GM19397 (cell line): ENCODE measurements around the gene MYO5C.

Experiments
- ATAC-seq: cut with Tn5 transposase; IDR thresholded peaks from one replicate; pipeline ENCODE4 v1.9.1; 2021; ENCODE audit warnings: mild to moderate bottlenecking, moderate library complexity; ENCODE audit not compliant: unreplicated experiment

The MYO5C gene, protein sequence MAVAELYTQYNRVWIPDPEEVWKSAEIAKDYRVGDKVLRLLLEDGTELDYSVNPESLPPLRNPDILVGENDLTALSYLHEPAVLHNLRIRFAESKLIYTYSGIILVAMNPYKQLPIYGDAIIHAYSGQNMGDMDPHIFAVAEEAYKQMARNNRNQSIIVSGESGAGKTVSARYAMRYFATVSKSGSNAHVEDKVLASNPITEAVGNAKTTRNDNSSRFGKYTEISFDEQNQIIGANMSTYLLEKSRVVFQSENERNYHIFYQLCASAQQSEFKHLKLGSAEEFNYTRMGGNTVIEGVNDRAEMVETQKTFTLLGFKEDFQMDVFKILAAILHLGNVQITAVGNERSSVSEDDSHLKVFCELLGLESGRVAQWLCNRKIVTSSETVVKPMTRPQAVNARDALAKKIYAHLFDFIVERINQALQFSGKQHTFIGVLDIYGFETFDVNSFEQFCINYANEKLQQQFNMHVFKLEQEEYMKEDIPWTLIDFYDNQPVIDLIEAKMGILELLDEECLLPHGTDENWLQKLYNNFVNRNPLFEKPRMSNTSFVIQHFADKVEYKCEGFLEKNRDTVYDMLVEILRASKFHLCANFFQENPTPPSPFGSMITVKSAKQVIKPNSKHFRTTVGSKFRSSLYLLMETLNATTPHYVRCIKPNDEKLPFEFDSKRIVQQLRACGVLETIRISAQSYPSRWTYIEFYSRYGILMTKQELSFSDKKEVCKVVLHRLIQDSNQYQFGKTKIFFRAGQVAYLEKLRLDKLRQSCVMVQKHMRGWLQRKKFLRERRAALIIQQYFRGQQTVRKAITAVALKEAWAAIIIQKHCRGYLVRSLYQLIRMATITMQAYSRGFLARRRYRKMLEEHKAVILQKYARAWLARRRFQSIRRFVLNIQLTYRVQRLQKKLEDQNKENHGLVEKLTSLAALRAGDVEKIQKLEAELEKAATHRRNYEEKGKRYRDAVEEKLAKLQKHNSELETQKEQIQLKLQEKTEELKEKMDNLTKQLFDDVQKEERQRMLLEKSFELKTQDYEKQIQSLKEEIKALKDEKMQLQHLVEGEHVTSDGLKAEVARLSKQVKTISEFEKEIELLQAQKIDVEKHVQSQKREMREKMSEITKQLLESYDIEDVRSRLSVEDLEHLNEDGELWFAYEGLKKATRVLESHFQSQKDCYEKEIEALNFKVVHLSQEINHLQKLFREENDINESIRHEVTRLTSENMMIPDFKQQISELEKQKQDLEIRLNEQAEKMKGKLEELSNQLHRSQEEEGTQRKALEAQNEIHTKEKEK (N-terminal part only)

DNA sequence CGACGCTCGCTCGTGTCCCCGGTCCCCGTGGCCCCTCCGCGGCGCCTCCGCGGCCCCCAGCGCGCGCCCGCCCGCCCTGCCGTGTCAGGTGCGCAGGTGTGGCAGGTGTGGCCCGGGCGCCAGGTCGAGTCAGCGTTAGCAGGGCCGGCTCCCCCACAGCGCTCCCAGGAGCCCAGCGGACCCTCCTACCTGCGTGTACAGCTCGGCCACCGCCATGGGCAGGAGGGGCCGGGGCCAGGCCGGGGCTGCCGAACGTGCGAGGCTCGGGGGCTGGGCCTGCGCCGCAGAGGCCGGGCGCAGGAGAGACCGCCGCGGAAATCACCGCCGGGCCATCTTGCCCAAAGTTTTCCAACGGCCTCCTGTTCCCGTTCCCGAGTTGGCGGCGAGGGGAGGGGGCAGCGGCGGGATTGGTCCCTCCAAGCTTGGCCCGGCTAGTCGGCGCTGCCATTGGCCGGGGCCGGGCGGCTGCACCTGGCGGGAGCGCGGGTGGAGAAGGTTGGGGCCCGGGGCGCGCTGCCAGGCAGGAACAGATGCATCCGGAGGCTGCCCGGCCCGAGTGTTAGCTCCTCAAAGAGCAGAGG is at the start of gene MYO5C:
TSS of gene MYO5C (minus strand) at position 384 of the 581 bp plus-strand sequence. CDS start at position 216, 168 bp downstream.
- ATAC-seq = no peak

DNA sequence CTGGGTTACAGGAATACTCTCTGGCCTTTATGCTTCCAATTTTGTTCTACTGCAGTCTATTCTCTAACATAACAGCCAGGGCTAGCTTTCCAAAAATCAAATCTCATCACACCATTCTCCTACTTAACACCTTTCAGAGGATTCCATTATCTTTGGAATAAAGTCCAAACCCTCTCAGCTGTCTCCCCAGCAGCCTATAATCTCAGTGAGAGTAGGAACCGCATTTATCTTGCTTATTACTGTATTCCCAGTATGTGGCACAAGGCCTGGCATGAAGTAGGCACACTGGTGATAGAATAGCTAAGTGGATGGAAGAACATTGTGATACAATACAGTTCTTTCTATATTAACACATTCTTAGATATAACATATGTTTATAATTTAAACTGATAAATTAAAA is 49.0 kb upstream of the MYO5C start:
- no peak for ATAC-seq

DNA sequence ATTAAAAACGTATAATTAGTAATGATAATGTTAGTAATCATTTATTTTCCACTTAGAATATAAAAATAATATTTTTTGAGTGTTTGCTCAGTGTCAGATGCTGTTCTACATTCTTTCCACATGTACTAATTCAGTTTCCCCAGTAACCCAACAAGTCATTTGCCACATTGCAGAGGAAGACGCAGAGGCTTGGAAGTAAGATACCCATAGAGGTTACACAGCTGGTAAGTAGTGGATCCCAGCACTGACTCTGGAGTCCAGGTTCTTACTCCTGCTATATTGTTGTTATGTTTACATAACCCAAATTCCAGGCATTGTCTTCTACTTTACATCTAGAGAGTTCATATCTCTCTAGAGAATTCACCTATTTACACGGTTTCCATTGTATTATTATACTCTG is 48.2 kb upstream of the MYO5C start:
- ATAC-seq = no peak

DNA sequence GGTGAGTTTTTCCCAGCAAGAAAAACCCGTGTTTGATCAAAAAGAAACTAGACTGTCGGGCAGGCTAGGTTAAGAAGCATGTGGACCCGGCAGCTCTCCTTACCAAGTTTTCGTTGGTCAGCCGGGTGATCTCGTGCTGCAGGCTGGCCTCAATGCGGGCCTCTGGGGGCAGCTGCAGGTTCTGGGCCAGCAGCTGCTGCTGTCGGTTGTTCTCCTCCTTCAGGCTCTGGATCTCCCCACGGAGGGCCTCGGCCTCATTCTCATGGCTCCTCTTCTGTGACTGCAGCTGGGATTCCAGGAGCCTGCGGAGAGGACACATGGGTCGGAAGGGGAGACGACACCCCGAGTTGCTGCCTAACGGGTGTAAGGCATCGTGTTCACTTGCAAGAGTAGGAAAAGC is 44.5 kb upstream of the MYO5C start:
- no peak for ATAC-seq

DNA sequence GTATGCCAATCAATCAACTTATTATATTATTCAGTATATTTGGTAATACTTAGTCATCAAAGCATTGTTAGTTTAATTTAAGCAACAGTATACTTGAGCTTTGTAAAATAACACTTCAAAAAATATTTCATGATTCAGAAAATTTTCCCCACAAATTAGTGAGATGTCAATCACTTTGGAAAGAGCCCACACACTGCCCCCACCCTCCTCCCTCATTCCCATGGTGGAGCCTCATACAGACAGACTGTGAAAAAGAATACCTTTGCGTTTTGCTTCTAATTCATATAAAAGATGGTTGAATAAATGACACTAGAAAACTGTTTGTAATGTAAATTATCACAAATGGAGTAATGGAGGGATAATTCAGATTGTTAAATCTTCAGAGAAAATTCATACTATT is 43.3 kb upstream of the MYO5C start:
- no peak for ATAC-seq

DNA sequence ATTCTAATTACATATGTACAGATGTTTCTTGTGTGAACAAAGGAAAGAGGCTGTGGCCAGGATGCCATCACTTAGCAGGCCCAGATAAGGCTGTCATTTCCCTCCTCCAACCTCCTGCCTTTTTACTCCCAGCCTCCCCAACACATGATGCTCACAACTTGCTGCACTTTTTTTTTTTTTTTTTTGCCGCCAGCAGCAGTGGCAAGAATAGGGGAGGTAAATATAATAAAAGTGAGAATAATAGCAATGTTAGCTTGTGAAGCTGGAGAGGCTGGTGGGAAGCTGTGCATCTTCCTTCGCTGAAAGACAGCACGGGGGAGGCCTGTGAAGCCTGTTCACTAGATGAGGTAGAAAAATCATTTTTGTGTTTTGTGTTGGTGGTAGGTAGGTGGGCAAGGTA is 42.5 kb upstream of the MYO5C start:
- no peak for ATAC-seq

DNA sequence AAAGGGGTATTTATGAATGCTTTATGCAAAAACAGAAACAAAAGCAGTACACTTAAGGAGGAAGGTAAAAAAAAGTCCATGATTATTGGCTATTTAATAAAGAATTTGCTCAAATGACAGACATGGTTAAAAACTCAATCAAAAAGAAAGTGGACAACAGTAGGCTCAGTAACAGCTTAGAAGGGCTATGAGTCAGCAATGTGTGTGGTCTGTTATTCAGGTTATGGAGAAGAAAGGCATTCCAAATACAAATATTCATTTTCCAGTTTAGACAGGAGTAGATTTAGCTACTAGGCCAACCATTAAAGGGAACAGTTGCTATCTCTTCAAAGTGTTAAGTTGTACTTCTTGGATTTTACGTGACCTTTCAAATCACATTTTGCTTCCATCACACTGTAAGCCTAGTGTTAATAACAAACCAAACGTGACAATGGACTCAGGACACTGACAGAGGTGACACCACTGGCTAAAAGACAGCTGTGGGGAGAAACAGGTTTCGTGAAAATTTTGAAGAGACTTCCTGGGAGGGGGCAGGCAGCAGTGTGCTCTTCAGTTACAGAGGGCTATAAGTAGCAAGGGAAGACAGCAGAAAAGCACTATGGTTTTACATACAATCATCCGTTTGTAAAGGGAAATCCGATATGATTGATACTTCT is 41.7 kb upstream of the MYO5C start:
- ATAC-seq = no peak

DNA sequence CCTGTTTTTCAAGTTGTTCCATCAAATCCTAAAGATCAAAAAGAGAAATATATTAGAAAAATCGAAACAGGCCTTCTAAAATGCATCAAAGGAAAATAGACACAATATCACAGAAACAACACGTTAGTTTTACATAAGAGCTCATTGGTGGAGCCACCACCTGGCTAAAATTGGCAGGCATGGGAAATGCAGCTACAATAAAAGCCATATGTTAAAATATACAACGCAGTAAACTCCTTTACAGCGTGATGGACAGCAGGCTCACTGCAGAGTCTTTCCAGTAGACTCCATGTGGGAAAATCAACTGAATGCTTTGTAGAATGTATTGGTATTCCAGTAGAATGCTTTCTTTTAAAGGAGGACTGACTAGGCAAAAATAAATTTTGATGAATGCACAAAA is 40.9 kb upstream of the MYO5C start:
- no peak for ATAC-seq

DNA sequence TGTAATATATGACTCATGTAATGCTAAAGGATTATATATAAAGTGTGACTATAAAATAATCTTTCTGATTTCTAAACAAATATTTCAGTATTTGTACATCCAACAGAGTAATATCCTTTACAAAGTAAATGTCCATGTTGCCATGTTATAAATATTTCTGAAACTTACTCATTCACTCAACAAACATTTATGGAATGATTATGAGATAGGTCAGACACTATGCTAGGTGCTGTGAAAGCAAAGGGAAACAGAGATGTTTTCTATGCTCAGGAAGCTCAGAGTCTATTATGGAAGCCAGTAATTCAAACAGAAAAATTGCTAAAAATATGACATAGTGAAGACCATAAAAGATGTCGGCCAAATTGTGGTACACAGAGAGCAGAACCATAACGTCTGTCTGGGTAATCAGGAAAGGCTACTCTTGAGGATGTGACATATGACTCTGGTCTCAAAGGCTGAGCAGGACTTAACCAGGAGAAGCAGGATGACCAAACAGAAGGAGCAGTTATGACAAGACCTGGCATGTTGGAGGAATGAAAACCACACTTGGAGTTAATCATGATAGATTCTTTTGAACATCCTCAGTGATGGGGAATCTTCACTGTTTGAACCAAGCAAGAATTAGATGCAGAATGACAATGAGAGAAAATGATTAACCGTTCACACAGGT is 39.0 kb upstream of the MYO5C start:
- ATAC-seq = no peak

DNA sequence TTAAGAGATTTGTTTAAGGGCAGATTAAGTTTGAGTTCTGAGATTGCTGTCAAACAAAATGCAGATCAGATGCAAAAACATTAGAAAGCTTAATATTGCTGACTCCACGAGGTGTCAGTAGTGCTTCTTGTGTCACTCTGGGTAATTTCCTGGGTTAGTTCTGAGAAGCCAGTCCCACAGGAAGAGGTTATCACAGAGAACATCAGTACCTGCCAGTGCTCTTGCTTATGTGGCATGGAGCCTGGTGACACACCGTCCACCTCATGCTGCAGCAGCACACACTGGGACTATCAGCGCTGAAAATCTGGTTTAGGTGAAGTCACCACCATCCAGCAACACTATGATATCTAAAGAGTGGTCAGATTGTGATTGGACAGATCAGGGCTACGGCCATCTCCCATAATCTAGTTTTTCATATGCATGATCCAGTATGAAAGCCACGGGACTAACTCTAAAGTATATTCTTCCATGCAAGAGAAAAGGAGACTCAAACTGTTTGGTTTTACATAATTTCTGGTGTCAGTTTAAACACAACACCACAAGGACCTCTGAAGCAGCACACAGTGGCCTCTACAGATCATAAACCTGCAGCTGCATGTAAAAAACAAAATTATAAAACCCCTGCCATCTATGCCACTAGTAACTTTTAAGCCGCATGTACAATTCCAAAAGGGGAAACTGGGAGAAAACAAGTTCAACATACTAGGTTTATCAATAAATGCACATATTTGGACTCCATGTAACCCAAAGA is 36.1 kb upstream of the MYO5C start:
- ATAC-seq = peak; percentile 82

DNA sequence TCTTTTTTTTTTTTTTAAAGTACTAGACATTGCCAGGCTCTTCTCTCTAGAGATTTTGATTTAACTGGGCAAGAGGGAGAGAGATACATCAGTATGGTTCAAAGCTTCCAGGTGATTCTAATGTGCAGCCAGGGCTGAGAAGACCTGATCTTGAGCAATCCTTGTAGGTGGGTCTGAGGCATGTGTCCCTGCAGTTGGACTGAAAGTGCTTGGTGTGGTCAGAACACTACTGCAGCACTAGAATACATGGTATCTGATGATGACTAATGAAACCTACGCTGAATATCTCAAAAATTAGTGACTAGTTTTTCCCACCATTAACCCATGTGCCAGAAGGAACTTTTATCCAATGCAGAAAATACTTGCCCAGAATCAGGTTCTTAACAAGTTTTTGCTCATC is 34.4 kb upstream of the MYO5C start:
- no peak for ATAC-seq

DNA sequence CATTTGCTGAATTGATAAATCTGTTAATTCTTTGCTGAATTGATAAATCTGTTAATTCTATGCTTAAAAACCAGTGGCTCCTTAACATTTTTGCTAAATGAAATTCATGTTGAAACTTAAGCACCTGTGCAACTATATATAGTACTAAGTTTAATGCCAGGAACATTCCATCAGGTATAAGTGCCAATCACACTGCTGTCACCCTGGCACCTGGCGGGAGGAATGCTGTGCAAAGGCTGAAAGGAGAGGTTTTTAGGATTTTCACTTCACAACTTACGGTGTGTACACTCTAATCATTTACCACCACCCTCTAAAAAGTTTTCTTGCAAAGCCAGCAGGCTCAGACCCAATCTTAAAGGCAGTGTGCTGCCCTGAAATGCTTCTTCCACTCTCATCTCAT is 33.5 kb upstream of the MYO5C start:
- no peak for ATAC-seq

DNA sequence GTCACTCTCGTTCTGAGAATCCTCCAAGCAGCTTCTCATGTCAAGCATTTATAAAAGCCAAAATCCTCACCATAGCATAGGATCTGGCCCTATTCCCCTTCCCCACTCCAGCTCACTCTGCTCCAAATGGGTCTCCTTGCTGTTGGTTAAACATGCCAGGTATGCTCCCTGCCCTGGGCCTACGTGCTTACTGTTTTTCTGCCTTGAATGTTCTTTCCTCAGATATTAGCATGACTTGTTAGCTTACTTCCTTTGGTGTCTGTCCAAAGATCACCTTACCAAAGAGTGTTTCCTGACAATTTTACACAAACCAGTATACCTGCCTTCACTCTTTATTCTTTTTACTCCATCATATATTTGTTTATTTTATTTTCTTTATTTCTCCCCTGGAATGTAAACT is 33.1 kb upstream of the MYO5C start:
- no peak for ATAC-seq

DNA sequence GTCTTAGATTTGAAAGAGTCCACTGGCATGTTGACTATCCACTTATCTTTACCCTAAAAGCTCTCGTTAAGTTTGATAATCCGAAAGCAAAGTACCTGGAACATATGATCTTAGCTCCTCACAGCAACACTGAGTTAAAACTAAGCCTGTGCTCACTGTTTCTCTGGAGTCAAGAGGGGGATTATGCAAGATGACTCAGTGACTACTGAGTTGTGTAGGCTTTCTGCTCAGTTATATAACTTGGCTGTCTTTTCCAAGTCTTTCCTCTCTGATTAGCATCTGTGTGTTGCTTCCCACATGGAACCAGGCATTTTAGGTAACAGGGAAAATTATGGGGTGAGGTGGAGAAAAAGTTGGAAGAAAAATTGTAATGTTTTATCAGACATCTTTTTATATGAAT is 31.2 kb upstream of the MYO5C start:
- no peak for ATAC-seq

DNA sequence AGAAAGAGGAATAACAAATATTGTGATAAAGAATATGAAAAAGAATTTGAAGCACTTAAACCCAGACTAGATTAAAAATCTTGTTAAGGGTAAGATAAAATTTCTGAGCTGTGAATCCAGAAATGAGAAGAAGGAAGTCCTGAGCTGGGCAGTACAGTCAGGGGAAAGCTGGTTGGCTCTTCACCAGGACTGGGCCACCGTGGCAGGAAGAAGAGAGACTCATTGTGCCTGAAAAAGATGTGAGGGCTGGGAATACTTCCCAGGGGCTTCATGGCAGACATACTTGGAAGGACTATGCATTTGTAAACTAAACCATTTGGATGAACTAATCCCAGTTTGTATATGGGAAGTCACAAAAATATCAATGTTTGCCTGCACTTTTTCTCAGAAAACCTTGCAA is 28.5 kb upstream of the MYO5C start:
- ATAC-seq = no peak

DNA sequence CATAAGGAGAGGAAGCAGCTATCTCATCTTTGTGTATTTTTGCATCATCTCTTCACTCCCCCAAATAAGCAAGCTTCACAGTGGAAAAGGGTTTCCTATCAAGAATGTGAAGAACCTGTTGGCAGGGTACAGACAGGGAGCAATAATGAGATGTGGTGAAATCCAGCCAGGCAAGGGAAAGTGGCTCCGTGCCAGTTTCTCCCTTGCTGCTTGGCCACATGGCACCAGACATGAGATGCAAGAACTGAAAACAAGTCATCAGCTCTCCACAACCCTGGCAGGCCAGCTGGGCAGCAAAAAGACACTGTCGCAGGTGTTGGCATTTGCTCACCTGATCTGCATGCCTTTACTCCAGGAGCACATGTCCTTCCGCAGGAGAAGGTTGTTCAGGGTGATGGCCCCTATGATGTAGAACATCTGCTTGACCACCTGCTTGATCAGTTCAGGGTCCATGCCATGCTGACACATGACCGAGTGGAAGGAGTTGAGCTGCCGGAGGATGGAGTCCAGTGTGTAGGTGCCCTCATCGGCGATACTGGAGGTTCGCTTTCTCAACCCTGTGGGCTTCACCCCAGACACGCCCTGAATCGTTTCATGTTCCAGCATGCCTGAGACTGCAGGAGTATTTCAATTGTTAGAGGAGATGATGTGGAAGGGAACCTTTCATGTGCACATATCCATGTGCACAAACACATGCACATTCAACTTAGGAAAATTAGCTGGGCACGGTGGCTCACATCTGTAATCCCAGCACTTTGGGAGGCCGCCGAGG is 23.3 kb upstream of the MYO5C start:
- ATAC-seq = no peak

DNA sequence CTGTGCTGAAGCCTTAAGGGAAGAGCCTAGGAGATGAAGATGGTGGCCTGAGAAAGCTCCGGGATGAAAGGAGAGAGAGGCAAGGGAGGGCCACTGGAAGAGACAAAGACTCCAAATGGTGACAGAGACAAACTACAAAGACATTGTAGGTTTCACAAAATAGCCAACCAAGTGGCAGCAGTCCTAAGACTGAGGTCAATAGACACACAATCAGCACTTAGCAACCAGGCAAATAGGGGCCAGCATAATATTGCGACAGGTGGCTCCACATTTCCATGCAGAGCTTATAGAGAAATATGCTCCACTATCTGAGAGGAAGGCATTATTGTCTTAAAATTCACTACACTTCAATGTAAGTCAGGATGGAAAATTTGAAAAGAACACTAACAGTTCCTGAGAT is 22.1 kb upstream of the MYO5C start:
- no peak for ATAC-seq

DNA sequence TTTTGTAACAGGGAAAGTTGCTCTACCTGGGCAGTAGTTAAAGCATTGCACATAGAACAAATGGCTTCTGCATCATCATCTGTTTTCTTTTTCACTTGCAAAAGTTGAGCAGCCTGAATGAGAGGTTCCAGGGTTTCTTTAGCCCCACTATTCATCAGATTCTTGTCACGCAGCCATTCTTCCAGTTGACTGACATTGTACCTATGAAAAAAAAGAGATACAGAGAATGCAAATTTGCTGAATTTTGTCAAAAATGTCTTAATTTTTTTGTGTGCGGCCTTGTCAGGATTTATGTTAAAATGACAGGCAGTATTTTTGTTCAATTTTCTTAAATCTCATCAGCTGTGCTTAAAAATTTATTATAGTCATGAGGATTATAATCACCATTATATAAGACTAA is 21.4 kb upstream of the MYO5C start:
- ATAC-seq = no peak
